Cerebellar nuclear complex (tissue), 1 donor: ENCODE results near the gene CFAP74.
"Not testable (repeated sequence)": the region's sequence is repeated elsewhere in the genome, so short reads cannot be mapped to it uniquely, and the experiment has no call there.

Source experiments
- DNase-seq, 2 experiments: peaks; one replicate each; lab custom pipeline; 2025; lab: John Stamatoyannopoulos, UW

The CFAP74 gene

GRCh38 chr1:1988061-1988945, 15.3 kb downstream of the CFAP74 start:
- DNase-seq, result no peak

DNA sequence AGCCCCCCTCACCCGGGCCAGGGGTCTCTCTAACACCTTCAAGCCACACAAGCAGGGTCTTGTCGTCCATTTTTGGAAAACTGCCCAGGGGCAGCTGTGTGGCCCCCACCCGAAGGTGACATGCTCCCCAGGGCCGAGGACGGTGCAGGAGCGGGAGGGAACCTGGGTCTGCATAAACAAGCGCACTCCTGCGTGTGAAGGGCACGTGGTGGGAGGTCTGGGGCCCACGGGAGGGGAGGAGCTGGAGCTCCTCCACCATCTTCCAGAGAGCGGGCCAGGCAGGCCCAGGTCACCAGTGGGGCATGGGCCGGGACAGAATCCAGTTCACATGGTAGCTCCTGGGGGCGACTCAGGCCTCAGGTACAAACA, 16.5 kb downstream of the CFAP74 start:
- DNase-seq, result no peak

DNA sequence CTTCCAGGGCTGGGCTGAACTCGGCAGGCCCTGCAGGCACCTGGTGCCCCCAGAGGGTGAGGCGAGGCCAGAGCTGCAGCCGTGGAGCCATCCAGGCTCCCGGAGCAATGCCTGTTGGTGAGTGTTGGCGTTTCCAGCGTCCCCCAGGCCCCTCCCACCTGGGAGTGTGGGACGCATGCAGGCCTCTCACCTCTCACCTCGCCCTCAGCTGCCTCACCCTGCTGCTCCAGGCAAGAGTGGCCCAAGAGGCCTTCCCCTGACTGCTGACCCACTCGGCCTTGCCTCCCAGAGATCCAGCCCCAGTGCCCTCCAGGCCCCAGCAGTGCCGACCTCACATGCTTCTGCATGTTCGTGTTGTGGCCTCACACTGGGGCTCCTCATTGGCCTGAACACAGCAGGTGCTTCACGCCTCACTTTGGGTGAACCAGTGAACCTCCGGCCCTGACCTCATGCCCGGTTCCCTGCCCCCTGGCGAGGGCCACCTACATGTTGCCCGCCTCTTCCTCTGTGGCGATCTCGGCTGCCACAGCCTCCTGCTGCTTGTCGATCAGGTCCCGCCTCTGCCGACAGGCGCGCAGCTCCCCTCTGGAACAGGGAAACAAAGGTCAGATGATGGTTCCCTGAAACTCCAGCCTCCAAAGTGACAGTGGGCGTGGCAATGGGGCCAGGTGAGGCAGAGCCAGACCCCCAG, 17.0 kb downstream of the CFAP74 start:
- no peak for DNase-seq

- no peak for DNase-seq
Measured at GRCh38 chr1:1985375-1986050, 18.1 kb downstream of the CFAP74 start.

- no peak for DNase-seq
Measured at GRCh38 chr1:1984560-1985070, 19.0 kb downstream of the CFAP74 start.

GRCh38 chr1:1982379-1983232, 21.0 kb downstream of the CFAP74 start:
- no peak for DNase-seq

DNA sequence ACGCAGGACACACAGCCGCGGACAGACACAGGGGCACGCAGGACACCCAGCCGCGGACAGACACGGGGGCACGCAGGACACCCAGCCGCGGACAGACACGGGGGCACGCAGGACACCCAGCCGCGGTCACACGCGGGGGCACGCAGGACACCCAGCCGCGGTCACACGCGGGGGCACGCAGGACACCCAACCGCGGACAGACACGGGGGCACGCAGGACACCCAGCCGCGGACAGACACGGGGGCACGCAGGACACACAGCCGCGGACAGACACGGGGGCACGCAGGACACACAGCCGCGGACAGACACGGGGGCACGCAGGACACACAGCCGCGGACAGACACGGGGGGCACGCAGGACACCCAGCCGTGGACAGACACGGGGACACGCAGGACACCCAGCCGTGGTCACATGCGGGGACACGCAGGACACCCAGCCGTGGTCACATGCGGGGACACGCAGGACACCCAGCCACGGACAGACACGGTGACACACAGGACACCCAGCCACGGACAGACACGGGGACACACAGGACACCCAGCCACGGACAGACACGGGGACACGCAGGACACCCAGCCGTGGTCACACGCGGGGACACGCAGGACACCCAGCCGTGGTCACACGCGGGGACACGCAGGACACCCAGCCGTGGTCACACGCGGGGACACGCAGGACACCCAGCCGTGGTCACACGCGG, 21.8 kb downstream of the CFAP74 start:
- not testable (repeated sequence) for DNase-seq

DNA sequence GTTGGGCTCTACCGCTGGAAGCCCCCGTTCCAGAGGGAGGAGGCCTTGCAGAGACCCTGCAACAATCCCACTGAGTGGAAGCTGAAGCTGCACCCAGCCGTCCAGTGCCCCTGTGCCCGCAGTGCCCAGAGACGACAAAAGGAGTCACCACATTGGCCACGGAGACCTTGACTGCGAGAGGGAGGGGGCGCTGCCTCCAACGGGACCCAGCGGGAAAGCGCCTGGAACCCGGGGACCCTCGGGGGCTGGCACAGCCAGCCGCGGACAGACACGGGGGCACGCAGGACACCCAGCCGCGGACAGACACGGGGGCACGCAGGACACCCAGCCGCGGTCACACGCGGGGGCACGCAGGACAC, 22.5 kb downstream of the CFAP74 start:
- DNase-seq, result no peak

- no peak for DNase-seq
Measured at GRCh38 chr1:1980467-1981141, 23.0 kb downstream of the CFAP74 start.

DNA sequence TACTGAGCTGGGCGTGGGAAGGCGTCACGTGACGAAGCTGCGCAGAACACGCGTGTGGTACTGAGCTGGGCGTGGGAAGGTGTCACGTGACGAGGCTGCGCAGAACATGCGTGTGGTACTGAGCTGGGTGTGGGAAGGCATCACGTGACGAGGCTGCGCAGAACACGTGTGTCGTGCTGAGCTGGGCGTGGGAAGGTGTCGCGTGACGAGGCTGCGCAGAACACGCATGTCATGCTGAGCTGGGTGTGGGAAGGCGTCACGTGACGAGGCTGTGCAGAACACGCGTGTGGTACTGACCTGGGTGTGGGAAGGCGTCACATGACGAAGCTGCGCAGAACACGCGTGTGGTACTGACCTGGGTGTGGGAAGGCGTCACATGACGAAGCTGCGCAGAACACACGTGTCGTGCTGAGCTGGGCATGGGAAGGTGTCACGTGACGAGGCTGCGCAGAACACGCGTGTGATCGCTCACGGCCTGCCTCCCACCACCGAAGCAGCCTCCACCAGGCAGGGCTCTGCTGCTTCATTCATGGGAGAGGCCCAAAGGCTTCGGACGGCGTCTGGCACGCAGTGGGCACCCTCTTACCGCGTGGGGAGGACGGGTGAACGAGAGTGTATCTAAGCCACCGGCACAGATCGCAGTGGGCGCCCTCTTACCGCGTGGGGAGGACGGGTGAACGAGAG, 24.0 kb downstream of the CFAP74 start:
- DNase-seq, result no peak

DNA sequence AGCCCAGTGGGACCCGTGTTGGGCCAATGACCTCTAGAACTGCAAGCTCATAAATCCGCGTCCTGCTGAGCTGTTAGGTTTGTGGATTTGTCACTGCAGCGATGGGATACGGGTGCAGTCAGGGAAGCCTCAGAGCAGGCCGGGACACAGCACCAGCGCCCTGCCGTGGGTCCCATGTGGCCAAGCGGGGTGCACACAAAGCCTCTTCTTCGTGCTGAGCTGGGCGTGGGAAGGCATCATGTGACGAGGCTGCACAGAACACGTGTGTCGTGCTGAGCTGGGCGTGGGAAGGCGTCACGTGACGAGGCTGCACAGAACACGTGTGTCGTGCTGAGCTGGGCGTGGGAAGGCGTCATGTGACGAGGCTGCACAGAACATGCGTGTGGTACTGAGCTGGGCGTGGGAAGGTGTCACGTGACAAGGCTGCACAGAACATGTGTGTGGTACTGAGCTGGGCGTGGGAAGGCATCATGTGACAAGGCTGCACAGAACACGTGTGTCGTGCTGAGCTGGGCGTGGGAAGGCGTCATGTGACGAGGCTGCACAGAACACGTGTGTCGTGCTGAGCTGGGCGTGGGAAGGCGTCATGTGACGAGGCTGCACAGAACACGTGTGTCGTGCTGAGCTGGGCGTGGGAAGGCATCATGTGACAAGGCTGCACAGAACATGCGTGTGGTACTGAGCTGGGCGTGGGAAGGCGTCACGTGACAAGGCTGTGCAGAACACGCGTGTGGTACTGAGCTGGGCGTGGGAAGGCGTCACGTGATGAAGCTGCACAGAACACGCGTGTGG, 24.7 kb downstream of the CFAP74 start:
- not testable (repeated sequence) for DNase-seq

GRCh38 chr1:1978108-1978507, 25.5 kb downstream of the CFAP74 start:
- DNase-seq, result no peak

DNA sequence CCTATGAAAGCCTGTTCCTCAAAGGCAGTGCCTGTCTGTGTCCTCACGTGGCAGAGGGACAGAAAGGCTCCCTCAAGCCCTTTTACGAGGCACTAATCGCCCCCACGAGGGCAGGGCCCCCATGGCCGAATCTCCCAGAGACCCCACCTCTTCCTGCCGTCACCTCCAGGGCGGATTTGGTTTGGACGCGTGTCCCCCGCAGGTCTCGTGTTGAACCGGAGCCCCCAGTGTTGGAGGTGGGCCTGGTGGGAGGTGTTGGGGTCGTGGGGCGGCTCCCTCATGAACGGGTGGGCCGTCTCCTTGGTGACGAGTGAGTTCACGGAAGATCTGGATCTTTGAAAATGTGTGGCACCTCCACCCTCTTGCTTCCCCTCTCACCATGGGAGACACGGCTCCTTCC, 27.6 kb downstream of the CFAP74 start:
- no peak for DNase-seq

DNA sequence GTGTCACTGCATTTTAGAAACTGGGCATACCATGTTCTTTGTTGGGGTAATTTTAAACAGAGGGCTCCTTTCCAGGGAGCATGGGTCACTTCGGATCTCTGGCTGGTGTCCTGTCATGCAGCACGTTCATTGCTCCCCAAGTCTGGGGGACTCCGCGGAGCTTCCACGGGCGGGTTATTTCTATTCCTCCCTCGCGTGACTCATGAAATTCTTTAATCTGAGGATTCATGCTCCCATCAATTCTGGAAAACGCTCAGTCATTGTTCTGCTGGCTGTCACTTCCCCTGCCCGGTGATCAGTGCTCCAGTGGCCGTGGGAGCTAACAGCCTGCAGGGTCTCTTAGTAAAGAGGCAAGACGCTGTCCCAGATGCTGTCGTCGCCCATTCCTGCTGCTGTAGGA, 28.1 kb downstream of the CFAP74 start:
- DNase-seq, result no peak

- no peak for DNase-seq
Measured at GRCh38 chr1:1974834-1975233, 28.8 kb downstream of the CFAP74 start.

GRCh38 chr1:1973716-1974642, 29.6 kb downstream of the CFAP74 start:
- no peak for DNase-seq

DNA sequence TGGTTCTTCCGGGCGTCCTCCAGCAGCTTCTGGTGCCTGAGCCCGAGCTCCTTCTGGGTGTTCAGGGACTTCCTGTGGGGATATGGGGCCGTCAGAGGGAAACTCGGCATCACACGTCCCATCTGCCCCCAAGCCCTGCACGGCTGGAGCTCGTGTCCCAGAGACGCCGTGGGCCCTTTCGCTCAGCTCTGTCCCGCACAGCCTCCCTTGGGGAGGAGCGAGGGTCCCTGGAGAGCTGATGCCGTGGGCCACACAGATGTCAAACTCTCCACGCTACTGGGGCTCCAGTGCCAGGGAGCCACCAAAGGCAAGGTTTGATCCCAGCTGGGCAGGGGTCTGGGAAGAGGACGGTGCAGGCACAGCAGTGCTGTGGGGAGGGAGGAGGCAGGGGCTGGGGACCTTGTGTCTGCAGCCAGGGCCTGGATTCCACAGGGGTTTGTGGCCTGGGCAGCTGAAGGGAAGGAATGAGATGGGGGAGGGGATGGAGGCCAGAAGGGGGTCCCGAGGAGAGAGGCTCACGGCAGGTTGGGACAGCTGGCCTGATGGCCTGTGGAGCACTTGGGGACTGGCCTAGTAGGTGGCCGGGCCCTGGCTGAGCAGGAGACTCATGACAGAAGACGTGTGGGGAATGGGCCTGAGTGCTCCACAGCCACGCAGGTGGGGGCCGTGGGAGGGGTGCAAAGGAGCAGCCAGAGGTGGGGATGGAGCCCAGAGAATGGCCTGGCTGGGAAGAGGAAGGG, 30.4 kb downstream of the CFAP74 start:
- DNase-seq, result no peak
